ENCODE measurements around the gene HOXA10.

Gene HOXA10

DNA sequence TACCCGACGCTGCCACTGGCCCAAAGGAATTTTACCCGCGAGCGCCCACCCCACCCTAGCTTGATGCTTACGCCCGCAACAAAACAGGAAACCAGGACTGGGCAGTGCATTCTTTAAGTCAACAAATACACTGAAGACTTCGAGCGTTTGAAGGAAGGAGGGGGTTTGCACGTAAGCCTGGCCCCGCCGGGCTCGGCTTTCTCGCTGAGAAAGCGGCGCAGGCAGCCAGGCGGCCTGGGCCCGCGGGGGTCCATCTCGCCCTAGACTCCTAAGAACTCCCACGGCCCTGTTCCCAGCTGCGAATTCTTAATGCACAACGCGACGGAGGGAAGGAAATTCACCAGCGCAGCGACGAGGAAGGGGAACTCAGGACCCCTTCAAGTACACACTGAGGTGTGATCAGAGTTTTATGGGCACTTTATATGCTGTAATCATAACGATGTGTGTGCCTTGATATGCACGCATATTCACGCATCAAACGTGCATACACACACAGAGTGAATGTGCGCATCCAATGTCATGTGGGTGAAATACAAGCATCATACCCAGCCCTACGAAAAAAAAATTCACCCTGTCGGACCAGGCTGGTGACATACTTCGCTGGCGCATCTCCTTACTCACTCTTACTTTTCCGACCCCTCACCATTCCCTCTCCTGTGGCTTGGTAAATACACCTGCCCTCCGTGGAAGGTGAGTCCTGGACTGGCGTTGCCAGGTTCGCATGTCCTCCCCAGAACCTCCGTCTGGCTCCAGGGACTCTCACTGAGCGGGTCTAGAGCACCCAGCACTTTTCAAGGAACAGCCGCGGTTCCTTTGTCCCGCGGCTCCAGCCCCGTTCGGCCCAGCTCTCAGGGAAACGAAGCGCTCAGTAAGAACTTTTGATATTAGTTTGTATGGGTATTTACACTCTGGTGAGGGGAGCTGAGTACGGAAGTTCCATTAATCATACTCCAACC lies 31.5 kb upstream of the HOXA10 start:
- Mint-ChIP-seq H3K4me3 (peak overlapping the region; percentile 57), H3K36me3 (ENCODE audit: low read depth) (no peaks in the 10 kb centered on the region), H3K27me3 (ENCODE audit: low read depth, poor library complexity) (peaks cover 100% of the 10 kb centered on the region), H3K4me1 (peaks cover 29% of the 10 kb centered on the region), H3K9me3 (no peaks in the 10 kb centered on the region), H3K27ac (no peak overlapping the region)
- no peak for TF ChIP-seq CTCF (IDR thresholded peaks at IDR 0.05)
- no peak for DNase-seq

GRCh38 chr7:27204851-27205322 lies 30.8 kb upstream of the HOXA10 start:
- no peak for TF ChIP-seq CTCF (IDR thresholded peaks at IDR 0.05)
- Mint-ChIP-seq H3K27ac (no peak overlapping the region), H3K36me3 (ENCODE audit: low read depth) (no peaks in the 10 kb centered on the region), H3K9me3 (no peaks in the 10 kb centered on the region), H3K4me1 (peaks cover 26% of the 10 kb centered on the region), H3K4me3 (peak overlapping the region; percentile 72), H3K27me3 (ENCODE audit: low read depth, poor library complexity) (peaks cover 100% of the 10 kb centered on the region)
- DNase-seq: peak; percentile 60

DNA sequence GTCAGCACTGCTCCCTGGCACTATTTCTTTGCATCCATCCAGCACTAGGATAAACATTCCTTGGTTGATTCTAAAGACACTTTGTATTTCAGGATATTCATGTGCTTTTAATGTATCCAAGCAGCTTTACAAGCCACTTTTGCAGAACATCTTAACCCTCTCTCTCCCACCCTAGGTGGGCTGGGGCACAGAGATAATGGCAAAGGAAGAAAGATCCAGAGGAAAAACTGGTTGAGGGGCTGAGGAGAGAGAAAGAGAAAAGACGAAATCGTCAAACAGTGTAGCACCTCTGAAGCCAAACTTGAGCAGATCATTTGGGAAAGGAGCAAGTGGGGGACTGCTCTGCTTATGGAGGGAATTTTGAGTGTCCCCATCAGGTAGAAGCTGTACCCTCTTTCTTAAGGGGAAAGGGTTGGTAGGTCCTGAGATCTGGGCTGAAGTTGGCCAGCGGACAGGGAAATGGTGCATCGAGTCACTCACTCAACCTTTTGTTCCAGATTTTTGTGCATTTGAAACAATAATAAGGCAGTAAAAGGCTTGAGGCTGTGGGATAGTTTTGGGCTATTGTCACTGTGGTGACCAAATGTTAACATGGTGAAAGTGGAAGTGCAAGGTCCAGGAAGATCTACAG lies 30.0 kb upstream of the HOXA10 start:
- Mint-ChIP-seq H3K27ac (no peak overlapping the region), H3K9me3 (no peaks in the 10 kb centered on the region), H3K4me3 (no peak overlapping the region), H3K27me3 (ENCODE audit: low read depth, poor library complexity) (peaks cover 97% of the 10 kb centered on the region), H3K36me3 (ENCODE audit: low read depth) (no peaks in the 10 kb centered on the region), H3K4me1 (peaks cover 26% of the 10 kb centered on the region)
- DNase-seq: no peak
- TF ChIP-seq CTCF (IDR thresholded peaks at IDR 0.05): no peak

GRCh38 chr7:27203365-27203953 lies 29.3 kb upstream of the HOXA10 start:
- TF ChIP-seq CTCF (IDR thresholded peaks at IDR 0.05): no peak
- Mint-ChIP-seq H3K36me3 (ENCODE audit: low read depth) (no peaks in the 10 kb centered on the region), H3K9me3 (no peaks in the 10 kb centered on the region), H3K4me1 (peaks cover 31% of the 10 kb centered on the region), H3K4me3 (no peak overlapping the region), H3K27me3 (ENCODE audit: low read depth, poor library complexity) (peaks cover 97% of the 10 kb centered on the region), H3K27ac (no peak overlapping the region)
- no peak for DNase-seq

DNA sequence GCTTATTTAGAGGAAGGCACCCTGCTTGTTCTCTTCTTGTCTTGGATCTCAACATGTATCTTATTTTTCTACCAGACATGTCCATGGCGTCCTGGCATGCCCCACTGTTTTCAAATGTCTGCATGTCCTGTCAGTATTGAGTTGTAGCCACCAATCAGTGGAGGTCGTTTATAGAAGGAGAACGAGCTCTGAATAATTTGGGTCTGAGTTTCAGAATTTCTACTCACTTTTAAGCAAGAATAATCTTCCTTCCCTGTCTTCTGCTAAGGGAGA lies 28.7 kb upstream of the HOXA10 start:
- H3K4me3 Mint-ChIP-seq: no peak overlapping the region
- no peak for DNase-seq
- peaks cover 30% of the 10 kb centered on the region for H3K4me1 Mint-ChIP-seq
- H3K9me3 Mint-ChIP-seq: no peaks in the 10 kb centered on the region
- peaks cover 97% of the 10 kb centered on the region for H3K27me3 Mint-ChIP-seq (ENCODE audit: low read depth, poor library complexity)
- no peak overlapping the region for H3K27ac Mint-ChIP-seq
- no peaks in the 10 kb centered on the region for H3K36me3 Mint-ChIP-seq (ENCODE audit: low read depth)
- TF ChIP-seq CTCF (IDR thresholded peaks at IDR 0.05): no peak

All from nephron progenitor cell (in vitro differentiated cells).